IMR-90 (cell line): ENCODE data around the gene LRRC8C. TPM values are rescaled to one million over a fixed set of nuclear protein-coding genes. Genes with fewer than 3 reads are reported as not detected.

Source experiments
- ATAC-seq: fragments of 200-7000 bp; cut with Tn5 transposase; 2 replicates; pipeline ENCODE4 v1.9.1; 2020; ENCODE audit warnings: low read depth, mild to moderate bottlenecking, moderate library complexity
- BruUV-seq: library from RNA; stranded (reverse); fragments of 400-500 nt; replicated peaks from 2 replicates; lab custom pipeline; 2021; lab: Mats Ljungman, UMichigan
- CTCF ChIA-PET: fragments of 300-600 bp; formaldehyde crosslinking; extraction: SDS; loops from one replicate; lab custom pipeline; 2021; ENCODE audit warnings: antibody characterized with exemption; lab: Yijun Ruan, JAX
- POLR2A ChIA-PET: fragments of 300-600 bp; sonication (Branson Sonifier 250); formaldehyde crosslinking; loops from one replicate; lab custom pipeline; 2022; ENCODE audit warnings: antibody characterized with exemption; ENCODE audit not compliant: unreplicated experiment; lab: Charles Lee
- DNase-seq: peaks from one replicate; pipeline ENCODE4 v3.0.0; 2013
- H2AFZ ChIP-seq: replicated peaks from 2 replicates; pipeline ENCODE3; 2013; ENCODE audit warnings: low read length, mild to moderate bottlenecking; ENCODE audit not compliant: poor library complexity
- H2AK5ac ChIP-seq: 2 replicates; pipeline ENCODE4 v1.6.1; 2013; ENCODE audit warnings: low read depth, low read length, inconsistent platforms
- H2AK9ac ChIP-seq: replicated peaks from 2 replicates; pipeline ENCODE3; 2013; ENCODE audit warnings: mild to moderate bottlenecking, low read depth, low read length, moderate library complexity; ENCODE audit not compliant: poor library complexity
- H2BK120ac ChIP-seq: 2 replicates; pipeline ENCODE4 v1.6.1; 2013; ENCODE audit warnings: low read depth, low read length, inconsistent platforms
- H2BK15ac ChIP-seq: 3 replicates; pipeline ENCODE4 v1.6.1; 2013; ENCODE audit warnings: low read depth, low read length, inconsistent platforms
- H2BK20ac ChIP-seq: 2 replicates; pipeline ENCODE4 v1.6.1; 2013; ENCODE audit warnings: low read depth, mild to moderate bottlenecking, inconsistent platforms, low read length, moderate library complexity
- H2BK5ac ChIP-seq: 2 replicates; pipeline ENCODE4 v1.6.1; 2013; ENCODE audit warnings: mild to moderate bottlenecking, low read depth, low read length, inconsistent platforms; ENCODE audit not compliant: poor library complexity, severe bottlenecking
- H3K14ac ChIP-seq: replicated peaks from 2 replicates; pipeline ENCODE4 v1.6.1; 2013; ENCODE audit warnings: low read depth, low read length, inconsistent platforms
- H3K18ac ChIP-seq: 2 replicates; pipeline ENCODE4 v1.6.1; 2013; ENCODE audit warnings: low read depth, low read length, control low read depth
- H3K23ac ChIP-seq: 2 replicates; pipeline ENCODE4 v1.6.1; 2013; ENCODE audit warnings: low read depth, low read length, inconsistent platforms
- H3K27ac ChIP-seq: 2 replicates; pipeline ENCODE4 v1.5.1; 2013; ENCODE audit warnings: mild to moderate bottlenecking, control low read depth, low read length; ENCODE audit not compliant: insufficient read depth
- H3K27me3 ChIP-seq: 2 replicates; pipeline ENCODE4 v1.6.1; 2013; ENCODE audit warnings: low read length; ENCODE audit not compliant: control insufficient read depth, insufficient read depth
- H3K36me3 ChIP-seq: 2 replicates; pipeline ENCODE4 v1.6.1; 2013; ENCODE audit warnings: low read length, mixed read lengths; ENCODE audit not compliant: control insufficient read depth, insufficient read depth
- H3K4ac ChIP-seq: 2 replicates; pipeline ENCODE4 v1.6.1; 2013; ENCODE audit warnings: low read depth, low read length, inconsistent platforms
- H3K4me1 ChIP-seq: 2 replicates; pipeline ENCODE4 v1.6.1; 2013; ENCODE audit warnings: low read length, mixed read lengths; ENCODE audit not compliant: control insufficient read depth, insufficient read depth
- H3K4me2 ChIP-seq: 2 replicates; pipeline ENCODE4 v1.6.1; 2013; ENCODE audit warnings: low read depth, mild to moderate bottlenecking, control low read depth, low read length, moderate library complexity
- H3K4me3 ChIP-seq: 2 replicates; pipeline ENCODE4 v1.5.1; 2013; ENCODE audit warnings: low read depth, mild to moderate bottlenecking, control low read depth, low read length, moderate library complexity; ENCODE audit not compliant: insufficient read depth
- H3K56ac ChIP-seq: 2 replicates; pipeline ENCODE4 v1.6.1; 2013; ENCODE audit warnings: low read length, inconsistent platforms; ENCODE audit not compliant: insufficient read depth; ENCODE audit errors: extremely low read depth
- H3K79me1 ChIP-seq, 2 experiments: 2 replicates each; pipeline ENCODE4 v1.6.1; 2013; ENCODE audit warnings: low read length in 2 of 2, inconsistent platforms in 1 of 2, low read depth in 1 of 2
- H3K9ac ChIP-seq: 2 replicates; pipeline ENCODE4 v1.6.1; 2013; ENCODE audit warnings: low read depth, low read length, control low read depth
- H3K9me1 ChIP-seq: 2 replicates; pipeline ENCODE4 v1.6.1; 2013; ENCODE audit warnings: low read length, inconsistent platforms; ENCODE audit not compliant: insufficient read depth
- H3K9me3 ChIP-seq: 2 replicates; pipeline ENCODE4 v1.6.1; 2013; ENCODE audit warnings: low read length; ENCODE audit not compliant: control insufficient read depth, insufficient read depth
- H4K20me1 ChIP-seq: 2 replicates; pipeline ENCODE4 v1.6.1; 2013; ENCODE audit warnings: low read length, inconsistent platforms; ENCODE audit not compliant: insufficient read depth
- H4K5ac ChIP-seq: 2 replicates; pipeline ENCODE4 v1.6.1; 2013; ENCODE audit warnings: mild to moderate bottlenecking, low read depth, low read length, control low read depth
- H4K8ac ChIP-seq, 2 experiments: 2 replicates each; pipeline ENCODE4 v1.6.1; 2013; ENCODE audit warnings: low read depth in 2 of 2, low read length in 2 of 2, control low read depth in 1 of 2, inconsistent platforms in 1 of 2
- H4K91ac ChIP-seq: 2 replicates; pipeline ENCODE4 v1.6.1; 2013; ENCODE audit warnings: low read depth, low read length, inconsistent platforms; ENCODE audit not compliant: insufficient read depth
- BHLHE40 ChIP-seq: fragments of 150-350 bp; IDR thresholded peaks from 2 replicates; pipeline ENCODE4 v1.6.1; 2016; ENCODE audit warnings: mild to moderate bottlenecking, low read depth, low read length
- CEBPB ChIP-seq: IDR thresholded peaks from 2 replicates; pipeline ENCODE4 v1.6.1; 2012; ENCODE audit warnings: low read depth, low read length, improper control_type of control experiment
- CHD1 ChIP-seq: IDR thresholded peaks from 2 replicates; pipeline ENCODE4 v1.6.1; 2012; ENCODE audit warnings: low read depth, low read length, improper control_type of control experiment
- CTCF ChIP-seq: conservative IDR thresholded peaks from 2 replicates; pipeline ENCODE4 v1.5.1; 2012; ENCODE audit warnings: mild to moderate bottlenecking, low read depth, low read length, improper control_type of control experiment
- ELK1 ChIP-seq: fragments of 150-350 bp; IDR thresholded peaks from 2 replicates; pipeline ENCODE4 v1.6.1; 2016; ENCODE audit warnings: low read depth, mild to moderate bottlenecking, low read length, moderate library complexity, borderline replicate concordance
- FOS ChIP-seq: fragments of 150-350 bp; IDR thresholded peaks from 2 replicates; pipeline ENCODE4 v1.6.1; 2016; ENCODE audit warnings: low read depth, low read length
- MAFK ChIP-seq: IDR thresholded peaks from 2 replicates; pipeline ENCODE4 v1.6.1; 2012; ENCODE audit warnings: low read depth, low read length, improper control_type of control experiment
- MAZ ChIP-seq: IDR thresholded peaks from 2 replicates; pipeline ENCODE4 v1.6.1; 2012; ENCODE audit warnings: low read depth, mild to moderate bottlenecking, low read length, improper control_type of control experiment, moderate library complexity, borderline replicate concordance
- MXI1 ChIP-seq: IDR thresholded peaks from 2 replicates; pipeline ENCODE4 v1.6.1; 2012; ENCODE audit warnings: low read depth, mild to moderate bottlenecking, low read length, moderate library complexity, borderline replicate concordance
- NFE2L2 ChIP-seq: fragments of 150-350 bp; IDR thresholded peaks from 2 replicates; pipeline ENCODE4 v1.6.1; 2016; ENCODE audit warnings: low read depth, mild to moderate bottlenecking, low read length
- POLR2A ChIP-seq: IDR thresholded peaks from 2 replicates; pipeline ENCODE4 v1.6.1; 2012; ENCODE audit warnings: mild to moderate bottlenecking, low read depth, low read length
- RAD21 ChIP-seq: IDR thresholded peaks from 2 replicates; pipeline ENCODE4 v1.6.1; 2012; ENCODE audit warnings: low read length, improper control_type of control experiment
- RCOR1 ChIP-seq: IDR thresholded peaks from 2 replicates; pipeline ENCODE4 v1.6.1; 2012; ENCODE audit warnings: mild to moderate bottlenecking, low read length, improper control_type of control experiment; ENCODE audit not compliant: insufficient replicate concordance
- RFX5 ChIP-seq: IDR thresholded peaks from 2 replicates; pipeline ENCODE4 v1.8.0; 2012; ENCODE audit warnings: low read depth, mild to moderate bottlenecking, low read length, moderate library complexity
- SMC3 ChIP-seq: fragments of 150-350 bp; IDR thresholded peaks from 2 replicates; pipeline ENCODE4 v1.6.1; 2016; ENCODE audit warnings: low read depth, mild to moderate bottlenecking, antibody characterized with exemption, low read length, moderate library complexity
- USF2 ChIP-seq: fragments of 150-350 bp; IDR thresholded peaks from 2 replicates; pipeline ENCODE4 v1.6.1; 2017; ENCODE audit warnings: mild to moderate bottlenecking, antibody characterized with exemption, low read length, low read depth
- WGBS, 2 experiments: methylation state at CpG; one replicate each; pipeline versions ENCODE4 v1.1.5 to v1.1.7; 2013; ENCODE audit warnings: missing lambda C conversion rate in 2 of 2; ENCODE audit not compliant: insufficient read length in 1 of 2; ENCODE audit errors: extremely low coverage in 2 of 2; 5-methylcytosine and 5-hydroxymethylcytosine counted together
- dilution Hi-C: fragments of 300-500 bp; cut with HindIII; formaldehyde crosslinking; loops from one replicate; pipeline ENCODE4 v1.14.3; 2018; ENCODE audit warnings: low sequenced_read_pairs; ENCODE audit not compliant: unreplicated experiment
- in situ Hi-C: fragments of 300-500 bp; cut with MboI; formaldehyde crosslinking; loops from 3 replicates; pipeline ENCODE4 v1.14.3; 2019; ENCODE audit warnings: low sequenced_read_pairs, inconsistent platforms, mixed read lengths
- intact Hi-C: fragments of 100-400 bp; cut with micrococcal nuclease; formaldehyde crosslinking; loops from 2 replicates; pipeline ENCODE4 v1.10.0; 2022
- polyA plus RNA-seq, 3 experiments: library from polyadenylated mRNA; depleted of rRNA; stranded (reverse); fragments of >200 nt; gene quantifications; 2 replicates each; pipeline ENCODE4 v1.2.3, GENCODE V29; 2012; ENCODE audit warnings: low replicate concordance in 1 of 3
- total RNA-seq: library from RNA; depleted of rRNA; stranded (reverse); fragments of >200 nt; gene quantifications from 2 replicates; pipeline ENCODE4 v1.2.3, GENCODE V29; 2012

Gene LRRC8C
- total and polyA plus RNA-seq, 2 of the 4 experiments (the other 2 are of a cell fraction), result 6.5 to 12.9 TPM

GRCh38 chr1:89584781-89585180 lies 48.1 kb upstream of the LRRC8C start:
- H2AK5ac ChIP-seq, result no peak overlapping the region
- intact Hi-C loops, result no loop called here
- in situ Hi-C loops, result no loop called here
- no peaks in the 10 kb centered on the region for H3K27me3 ChIP-seq
- H2AFZ ChIP-seq, result no peak overlapping the region
- H4K8ac ChIP-seq, result no peak overlapping the region
- no peak overlapping the region for H3K14ac ChIP-seq
- H3K9me1 ChIP-seq, result no peaks in the 10 kb centered on the region
- dilution Hi-C loops, result loop anchor here (25.0 kb wide), 1 partner anchor 97 kb away; no protein-coding TSS in a partner anchor
- no peak overlapping the region for H2BK15ac ChIP-seq
- no peak overlapping the region for H4K5ac ChIP-seq
- H3K4ac ChIP-seq, result no peak overlapping the region
- H3K4me2 ChIP-seq, result no peak overlapping the region
- H3K23ac ChIP-seq, result no peak overlapping the region
- H3K9me3 ChIP-seq, result no peaks in the 10 kb centered on the region
- no peak overlapping the region for H3K18ac ChIP-seq
- no peaks in the 10 kb centered on the region for H3K79me1 ChIP-seq
- CTCF ChIA-PET, result interaction anchor here (0.6 kb wide), 1 partner anchor 771 kb away, joined by 4 read pairs; no protein-coding TSS in a partner anchor
- no peaks in the 10 kb centered on the region for H3K36me3 ChIP-seq
- no peak overlapping the region for H3K4me3 ChIP-seq
- no TSS peak for BruUV-seq
- no peak overlapping the region for H2BK20ac ChIP-seq
- no peak overlapping the region for H2BK5ac ChIP-seq
- DNase-seq, result no peak
- WGBS, 2 experiments, result no CpG with 5 or more reads among the region's 3 CpGs
- no peaks in the 10 kb centered on the region for H3K4me1 ChIP-seq
- H4K20me1 ChIP-seq, result no peaks in the 10 kb centered on the region
- no peak overlapping the region for H3K27ac ChIP-seq
- POLR2A ChIA-PET, result no interaction called here
- H4K91ac ChIP-seq, result no peak overlapping the region
- H3K9ac ChIP-seq, result no peak overlapping the region
- H3K56ac ChIP-seq, result no peak overlapping the region
- H2AK9ac ChIP-seq, result no peak overlapping the region
- H2BK120ac ChIP-seq, result no peak overlapping the region
- TF ChIP-seq USF2, result no peak
- TF ChIP-seq CEBPB, result no peak
- no peak for TF ChIP-seq POLR2A
- no peak for TF ChIP-seq RFX5
- no peak for TF ChIP-seq ELK1
- TF ChIP-seq MAFK, result no peak
- TF ChIP-seq BHLHE40, result no peak
- no peak for TF ChIP-seq NFE2L2
- TF ChIP-seq SMC3, result no peak
- no peak for TF ChIP-seq MAZ
- no peak for TF ChIP-seq RCOR1
- TF ChIP-seq FOS, result no peak
- TF ChIP-seq CTCF, result no peak
- TF ChIP-seq RAD21, result no peak
- no peak for TF ChIP-seq CHD1
- no peak for TF ChIP-seq MXI1
- ATAC-seq, result no peak
